BJ (cell line): ENCODE results near the gene NYAP1. TPM values are rescaled to one million over a fixed set of nuclear protein-coding genes. Genes with fewer than 3 reads are reported as not detected.
A peak's percentile ranks its signal among the peaks of the same experiment; 100 is the strongest.
"Not testable (repeated sequence)": the region's sequence is repeated elsewhere in the genome, so short reads cannot be mapped to it uniquely, and the experiment has no call there.

Experiments
- CTCF ChIA-PET: fragments of 350-600 bp; formaldehyde crosslinking; extraction: SDS; loops from one replicate; lab custom pipeline; 2021; ENCODE audit warnings: antibody characterized with exemption, inconsistent platforms; lab: Yijun Ruan, JAX
- POLR2A ChIA-PET: fragments of 300-600 bp; sonication (Branson Sonifier 250); formaldehyde crosslinking; extraction: SDS; loops from one replicate; lab custom pipeline; 2021; ENCODE audit warnings: antibody characterized with exemption; lab: Charles Lee
- DNase-seq: peaks from one replicate; pipeline ENCODE4 v3.0.0-alpha.2; 2011; ENCODE audit warnings: low read depth
- H3K27me3 ChIP-seq: 2 replicates; pipeline ENCODE4 v1.6.0; 2011; ENCODE audit warnings: low read length; ENCODE audit not compliant: control insufficient read depth, insufficient read depth
- H3K36me3 ChIP-seq: 2 replicates; pipeline ENCODE4 v1.5.1; 2011; ENCODE audit warnings: low read length; ENCODE audit not compliant: control insufficient read depth, insufficient read depth
- H3K4me3 ChIP-seq: 2 replicates; pipeline ENCODE4 v1.5.1; 2011; ENCODE audit warnings: low read depth, mild to moderate bottlenecking, control low read depth, low read length
- CTCF ChIP-seq: IDR thresholded peaks from 2 replicates; pipeline ENCODE4 v1.5.1; 2011; ENCODE audit warnings: low read depth, mild to moderate bottlenecking, control low read depth, inconsistent platforms, low read length, moderate library complexity; ENCODE audit not compliant: insufficient read depth
- polyA plus RNA-seq: library from polyadenylated mRNA; depleted of rRNA; stranded (reverse); fragments of >200 nt; gene quantifications from 2 replicates; pipeline ENCODE4 v1.2.3, GENCODE V29; 2011; rRNA removed
- small RNA-seq: library from RNA; depleted of rRNA; stranded (forward); fragments of <200 nt; gene quantifications from one replicate; pipeline ENCODE3, GENCODE V24; 2012; ENCODE audit warnings: low replicate concordance, low read depth; ENCODE audit not compliant: insufficient read length

NYAP1 gene
- polyA plus RNA-seq, 1 experiment: 0.15 TPM

GRCh38 chr7:100539436-100540006 lies 55.8 kb downstream of the NYAP1 start:
- CTCF ChIA-PET: interaction anchor here (1.2 to 1.3 kb wide), 2 partner anchors 20 to 30 kb away, joined by 4 to 5 read pairs; no protein-coding TSS in a partner anchor

GRCh38 chr7:100540073-100540723 lies 56.5 kb downstream of the NYAP1 start:
- CTCF ChIA-PET: interaction anchor here (0.6 to 1.2 kb wide), 2 partner anchors 10 to 24 kb away, joined by 3 read pairs; no protein-coding TSS in a partner anchor
- no peak for DNase-seq
- TF ChIP-seq CTCF: no peak
- no peaks in the 10 kb centered on the region for H3K27me3 ChIP-seq
- H3K4me3 ChIP-seq: no peak overlapping the region
- POLR2A ChIA-PET: no interaction called here
- H3K36me3 ChIP-seq: no peaks in the 10 kb centered on the region

More at GRCh38 chr7:100539436-100540006, 55.8 kb downstream of the NYAP1 start:
- POLR2A ChIA-PET: interaction anchor here (0.6 kb wide), 1 partner anchor 19 kb away, joined by 7 read pairs; no protein-coding TSS in a partner anchor
- Histone ChIP-seq H3K27me3 (no peaks in the 10 kb centered on the region), H3K4me3 (peak overlapping the region; percentile 80), H3K36me3 (no peaks in the 10 kb centered on the region)
- TF ChIP-seq CTCF: no peak
- no peak for DNase-seq

DNA sequence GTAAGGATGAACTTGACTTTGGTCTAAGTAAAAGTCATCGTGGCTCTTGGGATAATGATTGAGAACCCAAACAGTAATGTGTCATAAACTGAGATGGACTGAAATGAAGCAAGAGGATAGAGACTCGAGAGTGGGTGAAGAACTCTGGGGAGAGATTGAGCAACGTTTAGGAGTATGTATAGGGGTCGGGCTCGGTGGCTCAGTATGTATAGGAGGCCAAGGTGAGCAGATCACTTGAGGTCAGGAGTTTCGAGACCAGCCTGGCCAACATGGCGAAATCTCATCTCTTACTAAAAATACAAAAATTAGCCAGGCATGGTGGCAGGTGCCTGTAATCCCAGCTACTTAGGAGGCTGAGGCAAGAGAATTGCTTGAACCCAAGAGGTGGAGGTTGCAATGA lies 57.6 kb downstream of the NYAP1 start:
- H3K4me3 ChIP-seq, H3K27me3 ChIP-seq, POLR2A ChIA-PET, H3K36me3 ChIP-seq, DNase-seq: not testable (repeated sequence)
- CTCF ChIA-PET: interaction anchor here (1.2 to 1.6 kb wide), 2 partner anchors 23 to 164 kb away, joined by 3 to 4 read pairs; partner anchors contain the start of gene POP7

- no peak for TF ChIP-seq CTCF
- DNase-seq: no peak
- Histone ChIP-seq H3K36me3 (no peaks in the 10 kb centered on the region), H3K4me3 (no peak overlapping the region), H3K27me3 (no peaks in the 10 kb centered on the region)
- ChIA-PET POLR2A (no interaction called here), CTCF (interaction anchor here (1.7 to 2.2 kb wide), 2 partner anchors 12 to 16 kb away, joined by 9 to 12 read pairs; no protein-coding TSS in a partner anchor)
Measured at GRCh38 chr7:100543586-100543985, 59.9 kb downstream of the NYAP1 start.

GRCh38 chr7:100544386-100544785 lies 60.7 kb downstream of the NYAP1 start:
- TF ChIP-seq CTCF: no peak
- ChIA-PET CTCF (interaction anchor here (1.6 to 2.7 kb wide), 4 partner anchors 12 to 62 kb away, joined by 4 to 17 read pairs (median 6); no protein-coding TSS in a partner anchor), POLR2A (no interaction called here)
- Histone ChIP-seq H3K36me3 (no peaks in the 10 kb centered on the region), H3K27me3 (no peaks in the 10 kb centered on the region), H3K4me3 (no peak overlapping the region)
- DNase-seq: no peak

Small RNAs within 50 kb of the gene (small RNA-seq; reads per million reads assigned to genes)
- gene RN7SL416P: not detected

Other genes with a start within 250 kb of the NYAP1 start
- gene SPDYE3, start 176.2 kb upstream of the NYAP1 start, polyA plus RNA-seq: not detected in 2 replicates
- gene PILRB, start 125.8 kb upstream of the NYAP1 start, polyA plus RNA-seq: 10.6 and 25.4 TPM in 2 replicates
- 0.27 and 0.49 TPM in 2 replicates for gene PILRA, start 110.4 kb upstream of the NYAP1 start, polyA plus RNA-seq
- 2.2 and 2.8 TPM in 2 replicates for gene ZCWPW1, start 55.2 kb upstream of the NYAP1 start, polyA plus RNA-seq
- 15.7 and 19.1 TPM in 2 replicates for gene MEPCE, start 54.1 kb upstream of the NYAP1 start, polyA plus RNA-seq
- gene PPP1R35, start 47.4 kb upstream of the NYAP1 start, polyA plus RNA-seq: 10.6 and 13.1 TPM in 2 replicates
- 0.21 and 0.32 TPM in 2 replicates for gene SPACDR, start 19.7 kb upstream of the NYAP1 start, polyA plus RNA-seq
- 9.7 and 20.7 TPM in 2 replicates for gene TSC22D4, start 4.7 kb upstream of the NYAP1 start, polyA plus RNA-seq
- gene AGFG2, start 55.3 kb downstream of the NYAP1 start, polyA plus RNA-seq: 6.3 and 10.9 TPM in 2 replicates
- gene SAP25, start 90.0 kb downstream of the NYAP1 start, polyA plus RNA-seq: 0.20 and 0.34 TPM in 2 replicates
- 9.1 and 20.0 TPM in 2 replicates for gene LRCH4, start 102.2 kb downstream of the NYAP1 start, polyA plus RNA-seq
- 0.33 and 0.40 TPM in 2 replicates for gene FBXO24, start 102.4 kb downstream of the NYAP1 start, polyA plus RNA-seq
- 173 and 433 TPM in 2 replicates for gene PCOLCE, start 118.4 kb downstream of the NYAP1 start, polyA plus RNA-seq
- 5.2 and 15.0 TPM in 2 replicates for gene MOSPD3, start 128.6 kb downstream of the NYAP1 start, polyA plus RNA-seq
- gene TFR2, start 157.6 kb downstream of the NYAP1 start, polyA plus RNA-seq: 0.49 and 0.72 TPM in 2 replicates
- not detected in 2 replicates for gene ACTL6B, start 172.5 kb downstream of the NYAP1 start, polyA plus RNA-seq
- gene GNB2, start 189.8 kb downstream of the NYAP1 start, polyA plus RNA-seq: 87.4 and 172 TPM in 2 replicates
- gene GIGYF1, start 210.3 kb downstream of the NYAP1 start, polyA plus RNA-seq: 5.7 and 7.6 TPM in 2 replicates
- 24.5 and 35.2 TPM in 2 replicates for gene POP7, start 222.2 kb downstream of the NYAP1 start, polyA plus RNA-seq
- gene EPO, start 236.5 kb downstream of the NYAP1 start, polyA plus RNA-seq: not detected in 2 replicates
- gene ZAN, start 249.7 kb downstream of the NYAP1 start, polyA plus RNA-seq: not detected in 2 replicates